GM23338 (cell line): Measurements from ENCODE around the gene KRT37. TPM values are rescaled to one million over a fixed set of nuclear protein-coding genes. Genes with fewer than 3 reads are reported as not detected.
"Not testable (repeated sequence)": the region's sequence is repeated elsewhere in the genome, so short reads cannot be mapped to it uniquely, and the experiment has no call there.

Experiments used
- ATAC-seq: fragments of 200-7000 bp; cut with Tn5 transposase; 3 replicates; pipeline ENCODE4 v1.9.1; 2020
- DNase-seq: peaks from one replicate; pipeline ENCODE4 v3.0.0-alpha.2; 2015; ENCODE audit warnings: low spot score
- H2AFZ ChIP-seq: fragments of 200-600 bp; sonication (generic); 2 replicates; pipeline ENCODE4 v1.8.0; 2016; ENCODE audit warnings: antibody characterized with exemption, mild to moderate bottlenecking, moderate library complexity
- H3F3A ChIP-seq: fragments of 200-600 bp; sonication (generic); replicated peaks from 2 replicates; pipeline ENCODE4 v1.8.0; 2017; ENCODE audit warnings: antibody characterized with exemption, mixed run types, low read depth
- H3K27ac ChIP-seq: fragments of 200-600 bp; sonication (generic); 2 replicates; pipeline ENCODE4 v1.6.1; 2016; ENCODE audit warnings: low read depth
- H3K27me3 ChIP-seq: fragments of 200-600 bp; sonication (generic); 2 replicates; pipeline ENCODE4 v1.8.0; 2016; ENCODE audit warnings: mild to moderate bottlenecking, mixed run types, moderate library complexity; ENCODE audit not compliant: insufficient read depth
- H3K36me3 ChIP-seq: fragments of 200-600 bp; sonication (generic); 2 replicates; pipeline ENCODE4 v1.8.0; 2016; ENCODE audit warnings: mild to moderate bottlenecking; ENCODE audit not compliant: insufficient read depth
- H3K4me1 ChIP-seq: fragments of 200-600 bp; sonication (generic); 2 replicates; pipeline ENCODE4 v1.8.0; 2016; ENCODE audit warnings: mild to moderate bottlenecking, moderate library complexity; ENCODE audit not compliant: insufficient read depth
- H3K4me2 ChIP-seq: fragments of 200-600 bp; sonication (generic); 2 replicates; pipeline ENCODE4 v1.7.1; 2017; ENCODE audit warnings: mixed run types
- H3K4me3 ChIP-seq: fragments of 200-600 bp; sonication (generic); 2 replicates; pipeline ENCODE4 v1.6.1; 2016; ENCODE audit warnings: mixed run types
- H3K79me2 ChIP-seq: fragments of 200-600 bp; sonication (generic); replicated peaks from 2 replicates; pipeline ENCODE4 v1.8.0; 2017; ENCODE audit warnings: mild to moderate bottlenecking; ENCODE audit not compliant: insufficient read depth
- H3K9me2 ChIP-seq: fragments of 200-600 bp; sonication (generic); 2 replicates; pipeline ENCODE4 v1.8.0; 2017; ENCODE audit not compliant: insufficient read depth
- H4K20me1 ChIP-seq: fragments of 200-600 bp; sonication (generic); replicated peaks from 2 replicates; pipeline ENCODE4 v1.8.0; 2017; ENCODE audit warnings: mild to moderate bottlenecking; ENCODE audit not compliant: insufficient read depth
- H3K27ac Mint-ChIP-seq: 2 replicates; pipeline ENCODE4 v1.8.0; 2020; ENCODE audit warnings: inconsistent platforms, mild to moderate bottlenecking, moderate library complexity, mixed read lengths
- H3K27me3 Mint-ChIP-seq: 3 replicates; pipeline ENCODE4 v1.8.0; 2022; ENCODE audit warnings: low read depth, mild to moderate bottlenecking, moderate library complexity, mixed read lengths, inconsistent platforms; ENCODE audit not compliant: insufficient read depth, poor library complexity
- H3K36me3 Mint-ChIP-seq: 3 replicates; pipeline ENCODE4 v1.8.0; 2021; ENCODE audit warnings: low read depth, mild to moderate bottlenecking, inconsistent platforms, moderate library complexity, mixed read lengths
- H3K4me1 Mint-ChIP-seq: 3 replicates; pipeline ENCODE4 v1.8.0; 2020; ENCODE audit warnings: mild to moderate bottlenecking, inconsistent platforms, mixed read lengths
- H3K4me3 Mint-ChIP-seq: 3 replicates; pipeline ENCODE4 v1.8.0; 2021; ENCODE audit warnings: moderate library complexity, mild to moderate bottlenecking, inconsistent platforms, mixed read lengths
- H3K9me3 Mint-ChIP-seq: 3 replicates; pipeline ENCODE4 v1.8.0; 2020; ENCODE audit warnings: moderate library complexity, mild to moderate bottlenecking, inconsistent platforms, mixed read lengths
- CREB1 ChIP-seq: fragments of 250-450 bp; sonication (Bioruptor Pico); IDR thresholded peaks from 2 replicates; pipeline ENCODE4 v1.5.0; 2020; ENCODE audit warnings: low read depth, mild to moderate bottlenecking, moderate library complexity
- EZH2phosphoT487 ChIP-seq: fragments of 200-600 bp; sonication (generic); IDR thresholded peaks from one replicate; pipeline ENCODE4 v1.8.1; 2018; ENCODE audit warnings: antibody characterized with exemption; ENCODE audit not compliant: unreplicated experiment
- JUNB ChIP-seq: IDR thresholded peaks from one replicate; pipeline ENCODE4 v1.6.1; 2016; ENCODE audit warnings: antibody characterized with exemption; ENCODE audit not compliant: unreplicated experiment
- NANOG ChIP-seq: IDR thresholded peaks from 2 replicates; pipeline ENCODE4 v1.6.1; 2016; ENCODE audit warnings: antibody characterized with exemption, borderline replicate concordance
- POLR2AphosphoS5 ChIP-seq: IDR thresholded peaks from 2 replicates; pipeline ENCODE4 v1.6.1; 2016; ENCODE audit warnings: antibody characterized with exemption, low read depth
- ZNF114 ChIP-seq: fragments of 250-450 bp; sonication (Bioruptor Pico); IDR thresholded peaks from 2 replicates; pipeline ENCODE4 v1.5.0; 2020; ENCODE audit warnings: mild to moderate bottlenecking, moderate library complexity
- polyA plus RNA-seq: library from polyadenylated mRNA; unstranded; fragments of >200 nt; fragmentation: Nextera tagmentation; extraction: Ambion mirVana; gene quantifications from 2 replicates; pipeline ENCODE4 v1.2.1, GENCODE V29; 2016
- total RNA-seq: library from RNA; depleted of rRNA; stranded (reverse); fragments of >200 nt; shearing (Covaris generic); gene quantifications from 2 replicates; pipeline ENCODE4 v1.2.3, GENCODE V29; 2014
- TF ChIP-seq, protein P1 (sequence below): IDR thresholded peaks from one replicate; pipeline ENCODE4 v1.6.1; 2018; ENCODE audit warnings: antibody characterized with exemption; ENCODE audit not compliant: unreplicated experiment
- TF ChIP-seq, protein P2 (sequence below): fragments of 250-450 bp; sonication (Bioruptor Pico); IDR thresholded peaks from 2 replicates; pipeline ENCODE4 v1.5.0; 2020; ENCODE audit warnings: mild to moderate bottlenecking, moderate library complexity
- TF ChIP-seq, protein P3 (sequence below), 2 experiments: fragments of 200-600 bp in 1 of 2; sonication (generic) in 1 of 2; conservative IDR thresholded peaks; 2 replicates each; pipeline versions ENCODE4 v1.5.1 to v1.6.1; 2016 to 2017; ENCODE audit warnings: antibody characterized with exemption in 2 of 2, low read depth in 2 of 2, mild to moderate bottlenecking in 2 of 2, moderate library complexity in 1 of 2

Gene KRT37
- total and polyA plus RNA-seq, 2 experiments from 2014 or later = not detected

DNA sequence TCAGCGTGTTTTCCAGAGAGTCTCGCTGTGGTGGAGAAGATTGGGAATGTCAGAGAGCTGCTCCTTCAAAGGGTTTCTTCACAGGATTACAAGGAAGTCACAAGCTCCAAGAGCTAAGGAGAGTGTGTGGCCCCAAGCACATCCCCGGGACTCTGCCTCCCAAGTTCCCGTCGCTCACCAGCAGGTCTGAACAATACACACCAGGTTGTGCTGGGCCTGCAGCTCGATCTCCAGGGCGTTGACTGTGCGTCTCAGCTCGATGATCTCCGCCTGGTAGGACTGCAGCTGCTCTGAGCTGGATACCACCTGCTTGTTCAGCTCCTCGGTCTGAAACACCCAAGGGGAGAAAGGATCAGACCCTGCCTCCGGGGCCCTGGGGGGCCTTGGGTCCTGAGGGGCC is 29.3 kb downstream of the KRT37 start:
- not testable (repeated sequence) for H3K27ac ChIP-seq, H3K27ac Mint-ChIP-seq, H3K4me3 Mint-ChIP-seq, H3K4me1 Mint-ChIP-seq, H3K36me3 ChIP-seq, H3K27me3 Mint-ChIP-seq, H3K4me3 ChIP-seq, H3F3A ChIP-seq, H3K36me3 Mint-ChIP-seq, ATAC-seq, H3K79me2 ChIP-seq, H3K4me1 ChIP-seq, H3K9me3 Mint-ChIP-seq, H3K27me3 ChIP-seq, H3K9me2 ChIP-seq, DNase-seq, H2AFZ ChIP-seq, H4K20me1 ChIP-seq, H3K4me2 ChIP-seq

DNA sequence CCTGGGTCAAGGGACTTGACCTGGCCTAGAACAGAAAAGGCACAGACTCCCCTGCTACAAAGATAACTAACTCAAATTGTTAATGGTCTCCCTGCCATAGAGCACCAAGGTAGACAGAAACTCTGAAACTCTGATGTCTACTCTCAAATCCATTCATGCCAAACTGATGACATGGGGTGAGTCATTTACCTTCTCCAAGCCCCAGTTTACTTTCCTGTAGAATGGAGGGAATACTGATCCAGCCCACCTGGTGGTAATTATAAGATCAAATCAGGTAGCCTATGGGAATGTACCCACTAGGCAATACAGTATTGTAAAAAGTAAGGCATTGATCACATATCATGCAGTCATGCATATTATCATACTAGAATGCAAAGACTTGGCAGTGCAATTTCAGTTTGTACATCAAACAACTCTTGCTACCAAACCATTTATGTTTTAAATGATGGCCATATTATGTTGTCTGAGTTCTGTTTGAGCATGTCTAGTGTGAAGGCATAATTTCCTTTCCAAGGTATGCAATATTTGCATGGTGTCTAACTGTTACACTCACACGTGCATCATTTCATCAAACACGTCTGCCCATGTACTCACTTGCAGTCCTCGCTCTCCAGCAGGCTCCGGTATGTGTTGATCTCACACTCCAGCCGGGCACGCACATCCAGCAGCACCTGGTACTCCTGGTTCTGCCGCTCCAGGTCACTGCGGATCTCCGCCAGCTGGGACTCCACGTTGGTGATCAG is 30.0 kb downstream of the KRT37 start:
- no peaks in the 10 kb centered on the region for H3K4me1 Mint-ChIP-seq
- Histone ChIP-seq H3K4me3 (no peak overlapping the region), H3F3A (no peaks in the 10 kb centered on the region), H3K4me1 (no peaks in the 10 kb centered on the region), H3K36me3 (no peaks in the 10 kb centered on the region), H3K4me2 (no peak overlapping the region), H3K9me2 (peaks cover 2% of the 10 kb centered on the region; the same call in 1 of the 2 replicates), H3K79me2 (no peaks in the 10 kb centered on the region), H2AFZ (no peak overlapping the region), H4K20me1 (no peaks in the 10 kb centered on the region), H3K27me3 (no peaks in the 10 kb centered on the region), H3K27ac (no peak overlapping the region)
- DNase-seq (no peak), ATAC-seq (no peak)
- H3K27ac Mint-ChIP-seq = no peak overlapping the region
- TF ChIP-seq, protein P1, sequence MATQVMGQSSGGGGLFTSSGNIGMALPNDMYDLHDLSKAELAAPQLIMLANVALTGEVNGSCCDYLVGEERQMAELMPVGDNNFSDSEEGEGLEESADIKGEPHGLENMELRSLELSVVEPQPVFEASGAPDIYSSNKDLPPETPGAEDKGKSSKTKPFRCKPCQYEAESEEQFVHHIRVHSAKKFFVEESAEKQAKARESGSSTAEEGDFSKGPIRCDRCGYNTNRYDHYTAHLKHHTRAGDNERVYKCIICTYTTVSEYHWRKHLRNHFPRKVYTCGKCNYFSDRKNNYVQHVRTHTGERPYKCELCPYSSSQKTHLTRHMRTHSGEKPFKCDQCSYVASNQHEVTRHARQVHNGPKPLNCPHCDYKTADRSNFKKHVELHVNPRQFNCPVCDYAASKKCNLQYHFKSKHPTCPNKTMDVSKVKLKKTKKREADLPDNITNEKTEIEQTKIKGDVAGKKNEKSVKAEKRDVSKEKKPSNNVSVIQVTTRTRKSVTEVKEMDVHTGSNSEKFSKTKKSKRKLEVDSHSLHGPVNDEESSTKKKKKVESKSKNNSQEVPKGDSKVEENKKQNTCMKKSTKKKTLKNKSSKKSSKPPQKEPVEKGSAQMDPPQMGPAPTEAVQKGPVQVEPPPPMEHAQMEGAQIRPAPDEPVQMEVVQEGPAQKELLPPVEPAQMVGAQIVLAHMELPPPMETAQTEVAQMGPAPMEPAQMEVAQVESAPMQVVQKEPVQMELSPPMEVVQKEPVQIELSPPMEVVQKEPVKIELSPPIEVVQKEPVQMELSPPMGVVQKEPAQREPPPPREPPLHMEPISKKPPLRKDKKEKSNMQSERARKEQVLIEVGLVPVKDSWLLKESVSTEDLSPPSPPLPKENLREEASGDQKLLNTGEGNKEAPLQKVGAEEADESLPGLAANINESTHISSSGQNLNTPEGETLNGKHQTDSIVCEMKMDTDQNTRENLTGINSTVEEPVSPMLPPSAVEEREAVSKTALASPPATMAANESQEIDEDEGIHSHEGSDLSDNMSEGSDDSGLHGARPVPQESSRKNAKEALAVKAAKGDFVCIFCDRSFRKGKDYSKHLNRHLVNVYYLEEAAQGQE = no peak
- TF ChIP-seq NANOG = no peak
- no peak for TF ChIP-seq POLR2AphosphoS5
- no peak for TF ChIP-seq ZNF114 (CRISPR knock-in tag)
- no peak for TF ChIP-seq CREB1 (CRISPR knock-in tag)
- TF ChIP-seq, protein P2, sequence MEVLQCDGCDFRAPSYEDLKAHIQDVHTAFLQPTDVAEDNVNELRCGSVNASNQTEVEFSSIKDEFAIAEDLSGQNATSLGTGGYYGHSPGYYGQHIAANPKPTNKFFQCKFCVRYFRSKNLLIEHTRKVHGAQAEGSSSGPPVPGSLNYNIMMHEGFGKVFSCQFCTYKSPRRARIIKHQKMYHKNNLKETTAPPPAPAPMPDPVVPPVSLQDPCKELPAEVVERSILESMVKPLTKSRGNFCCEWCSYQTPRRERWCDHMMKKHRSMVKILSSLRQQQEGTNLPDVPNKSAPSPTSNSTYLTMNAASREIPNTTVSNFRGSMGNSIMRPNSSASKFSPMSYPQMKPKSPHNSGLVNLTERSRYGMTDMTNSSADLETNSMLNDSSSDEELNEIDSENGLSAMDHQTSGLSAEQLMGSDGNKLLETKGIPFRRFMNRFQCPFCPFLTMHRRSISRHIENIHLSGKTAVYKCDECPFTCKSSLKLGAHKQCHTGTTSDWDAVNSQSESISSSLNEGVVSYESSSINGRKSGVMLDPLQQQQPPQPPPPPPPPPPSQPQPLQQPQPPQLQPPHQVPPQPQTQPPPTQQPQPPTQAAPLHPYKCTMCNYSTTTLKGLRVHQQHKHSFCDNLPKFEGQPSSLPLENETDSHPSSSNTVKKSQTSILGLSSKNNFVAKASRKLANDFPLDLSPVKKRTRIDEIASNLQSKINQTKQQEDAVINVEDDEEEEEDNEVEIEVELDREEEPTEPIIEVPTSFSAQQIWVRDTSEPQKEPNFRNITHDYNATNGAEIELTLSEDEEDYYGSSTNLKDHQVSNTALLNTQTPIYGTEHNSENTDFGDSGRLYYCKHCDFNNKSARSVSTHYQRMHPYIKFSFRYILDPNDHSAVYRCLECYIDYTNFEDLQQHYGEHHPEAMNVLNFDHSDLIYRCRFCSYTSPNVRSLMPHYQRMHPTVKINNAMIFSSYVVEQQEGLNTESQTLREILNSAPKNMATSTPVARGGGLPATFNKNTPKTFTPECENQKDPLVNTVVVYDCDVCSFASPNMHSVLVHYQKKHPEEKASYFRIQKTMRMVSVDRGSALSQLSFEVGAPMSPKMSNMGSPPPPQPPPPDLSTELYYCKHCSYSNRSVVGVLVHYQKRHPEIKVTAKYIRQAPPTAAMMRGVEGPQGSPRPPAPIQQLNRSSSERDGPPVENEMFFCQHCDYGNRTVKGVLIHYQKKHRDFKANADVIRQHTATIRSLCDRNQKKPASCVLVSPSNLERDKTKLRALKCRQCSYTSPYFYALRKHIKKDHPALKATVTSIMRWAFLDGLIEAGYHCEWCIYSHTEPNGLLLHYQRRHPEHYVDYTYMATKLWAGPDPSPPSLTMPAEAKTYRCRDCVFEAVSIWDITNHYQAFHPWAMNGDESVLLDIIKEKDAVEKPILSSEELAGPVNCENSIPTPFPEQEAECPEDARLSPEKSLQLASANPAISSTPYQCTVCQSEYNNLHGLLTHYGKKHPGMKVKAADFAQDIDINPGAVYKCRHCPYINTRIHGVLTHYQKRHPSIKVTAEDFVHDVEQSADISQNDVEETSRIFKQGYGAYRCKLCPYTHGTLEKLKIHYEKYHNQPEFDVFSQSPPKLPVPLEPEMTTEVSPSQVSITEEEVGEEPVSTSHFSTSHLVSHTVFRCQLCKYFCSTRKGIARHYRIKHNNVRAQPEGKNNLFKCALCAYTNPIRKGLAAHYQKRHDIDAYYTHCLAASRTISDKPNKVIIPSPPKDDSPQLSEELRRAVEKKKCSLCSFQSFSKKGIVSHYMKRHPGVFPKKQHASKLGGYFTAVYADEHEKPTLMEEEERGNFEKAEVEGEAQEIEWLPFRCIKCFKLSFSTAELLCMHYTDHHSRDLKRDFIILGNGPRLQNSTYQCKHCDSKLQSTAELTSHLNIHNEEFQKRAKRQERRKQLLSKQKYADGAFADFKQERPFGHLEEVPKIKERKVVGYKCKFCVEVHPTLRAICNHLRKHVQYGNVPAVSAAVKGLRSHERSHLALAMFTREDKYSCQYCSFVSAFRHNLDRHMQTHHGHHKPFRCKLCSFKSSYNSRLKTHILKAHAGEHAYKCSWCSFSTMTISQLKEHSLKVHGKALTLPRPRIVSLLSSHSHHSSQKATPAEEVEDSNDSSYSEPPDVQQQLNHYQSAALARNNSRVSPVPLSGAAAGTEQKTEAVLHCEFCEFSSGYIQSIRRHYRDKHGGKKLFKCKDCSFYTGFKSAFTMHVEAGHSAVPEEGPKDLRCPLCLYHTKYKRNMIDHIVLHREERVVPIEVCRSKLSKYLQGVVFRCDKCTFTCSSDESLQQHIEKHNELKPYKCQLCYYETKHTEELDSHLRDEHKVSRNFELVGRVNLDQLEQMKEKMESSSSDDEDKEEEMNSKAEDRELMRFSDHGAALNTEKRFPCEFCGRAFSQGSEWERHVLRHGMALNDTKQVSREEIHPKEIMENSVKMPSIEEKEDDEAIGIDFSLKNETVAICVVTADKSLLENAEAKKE (CRISPR knock-in tag) = no peak
- TF ChIP-seq JUNB = no peak
- no peak for TF ChIP-seq EZH2phosphoT487
- TF ChIP-seq, protein P3, sequence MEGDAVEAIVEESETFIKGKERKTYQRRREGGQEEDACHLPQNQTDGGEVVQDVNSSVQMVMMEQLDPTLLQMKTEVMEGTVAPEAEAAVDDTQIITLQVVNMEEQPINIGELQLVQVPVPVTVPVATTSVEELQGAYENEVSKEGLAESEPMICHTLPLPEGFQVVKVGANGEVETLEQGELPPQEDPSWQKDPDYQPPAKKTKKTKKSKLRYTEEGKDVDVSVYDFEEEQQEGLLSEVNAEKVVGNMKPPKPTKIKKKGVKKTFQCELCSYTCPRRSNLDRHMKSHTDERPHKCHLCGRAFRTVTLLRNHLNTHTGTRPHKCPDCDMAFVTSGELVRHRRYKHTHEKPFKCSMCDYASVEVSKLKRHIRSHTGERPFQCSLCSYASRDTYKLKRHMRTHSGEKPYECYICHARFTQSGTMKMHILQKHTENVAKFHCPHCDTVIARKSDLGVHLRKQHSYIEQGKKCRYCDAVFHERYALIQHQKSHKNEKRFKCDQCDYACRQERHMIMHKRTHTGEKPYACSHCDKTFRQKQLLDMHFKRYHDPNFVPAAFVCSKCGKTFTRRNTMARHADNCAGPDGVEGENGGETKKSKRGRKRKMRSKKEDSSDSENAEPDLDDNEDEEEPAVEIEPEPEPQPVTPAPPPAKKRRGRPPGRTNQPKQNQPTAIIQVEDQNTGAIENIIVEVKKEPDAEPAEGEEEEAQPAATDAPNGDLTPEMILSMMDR (conservative IDR thresholded peaks at IDR 0.05; ENCODE audit: low read depth in 2 of 2) = no peak
- no peaks in the 10 kb centered on the region for H3K9me3 Mint-ChIP-seq
- no peaks in the 10 kb centered on the region for H3K27me3 Mint-ChIP-seq
- H3K36me3 Mint-ChIP-seq = no peaks in the 10 kb centered on the region
- no peak overlapping the region for H3K4me3 Mint-ChIP-seq
